ENCODE measurements around the gene RNF217. TPM values are rescaled to one million over a fixed set of nuclear protein-coding genes. Genes with fewer than 3 reads are reported as not detected.
"Not testable (repeated sequence)": the region's sequence is repeated elsewhere in the genome, so short reads cannot be mapped to it uniquely, and the experiment has no call there.

The RNF217 gene
- total and polyA plus RNA-seq, 7 donors = 2.3 to 22.5 (median 11.5) TPM

- TF ChIP-seq CTCF (IDR thresholded peaks at IDR 0.05) = no peak
- H3K4me1 ChIP-seq = no peaks in the 10 kb centered on the region
- intact Hi-C loops (cut with DNase I) = no loop called here
- no peaks in the 10 kb centered on the region for H3K9me3 ChIP-seq
- H3K36me3 ChIP-seq (ENCODE audit: insufficient read depth in 1 of 2, low read depth in 1 of 2) = no peaks in the 10 kb centered on the region
- WGBS, 3 donors = 78 to 82% (median 79%) methylated on average over 6 of the region's 6 CpGs
- ATAC-seq (no peak), DNase-seq (no peak)
- H3K4me3 ChIP-seq = no peak overlapping the region
- no peak overlapping the region for H3K27ac ChIP-seq
- no peaks in the 10 kb centered on the region for H3K27me3 ChIP-seq (ENCODE audit: insufficient read depth in 3 of 3, low read length in 2 of 3)
Observed at GRCh38 chr6:125124049-125124669, 161.9 kb downstream of the RNF217 start.

GRCh38 chr6:125125856-125126255 lies 163.6 kb downstream of the RNF217 start:
- H3K36me3 ChIP-seq (ENCODE audit: insufficient read depth in 1 of 2, low read depth in 1 of 2); H3K27me3 ChIP-seq (ENCODE audit: insufficient read depth in 3 of 3, low read length in 2 of 3); intact Hi-C loops (cut with DNase I); DNase-seq; ATAC-seq; H3K4me3 ChIP-seq; H3K4me1 ChIP-seq; H3K9me3 ChIP-seq; H3K27ac ChIP-seq: not testable (repeated sequence)
- WGBS, 3 donors = 96 to 98% (median 97%) methylated on average over 22 to 23 of the region's 23 CpGs

- no peak overlapping the region for H3K27ac ChIP-seq
- no peaks in the 10 kb centered on the region for H3K36me3 ChIP-seq (ENCODE audit: insufficient read depth in 1 of 2, low read depth in 1 of 2)
- no peak overlapping the region for H3K4me3 ChIP-seq
- H3K4me1 ChIP-seq = no peaks in the 10 kb centered on the region
- peak in 2 of 4 donors; percentile 54 to 60 for ATAC-seq
- no peaks in the 10 kb centered on the region for H3K9me3 ChIP-seq
- WGBS, 3 donors = 26 to 33% (median 32%) methylated on average over 4 of the region's 4 CpGs
- H3K27me3 ChIP-seq (ENCODE audit: insufficient read depth in 3 of 3, low read length in 2 of 3) = no peaks in the 10 kb centered on the region
- DNase-seq = no peak
- no peak for TF ChIP-seq CTCF (IDR thresholded peaks at IDR 0.05)
- intact Hi-C loops (cut with DNase I) = no loop called here
Observed at GRCh38 chr6:125129354-125129753, 167.1 kb downstream of the RNF217 start.

GRCh38 chr6:125132058-125132457 lies 169.8 kb downstream of the RNF217 start:
- Histone ChIP-seq H3K27ac (no peak overlapping the region), H3K4me3 (no peak overlapping the region), H3K4me1 (no peaks in the 10 kb centered on the region), H3K9me3 (no peaks in the 10 kb centered on the region), H3K36me3 (ENCODE audit: insufficient read depth in 1 of 2, low read depth in 1 of 2) (no peaks in the 10 kb centered on the region), H3K27me3 (ENCODE audit: insufficient read depth in 3 of 3, low read length in 2 of 3) (no peaks in the 10 kb centered on the region)
- ATAC-seq (no peak), DNase-seq (no peak)
- 54 to 69% (median 58%) methylated on average over 1 of the region's 1 CpG for WGBS, 3 donors
- intact Hi-C loops (cut with DNase I) = no loop called here
- no peak for TF ChIP-seq CTCF (IDR thresholded peaks at IDR 0.05)

GRCh38 chr6:125136378-125136777 lies 174.1 kb downstream of the RNF217 start:
- DNase-seq = no peak
- Histone ChIP-seq H3K27me3 (ENCODE audit: insufficient read depth in 3 of 3, low read length in 2 of 3) (no peaks in the 10 kb centered on the region), H3K4me1 (no peaks in the 10 kb centered on the region), H3K4me3 (no peak overlapping the region), H3K27ac (no peak overlapping the region), H3K36me3 (ENCODE audit: insufficient read depth in 1 of 2, low read depth in 1 of 2) (no peaks in the 10 kb centered on the region), H3K9me3 (no peaks in the 10 kb centered on the region)
- 89 to 92% (median 91%) methylated on average over 3 of the region's 3 CpGs for WGBS, 3 donors
- no peak for ATAC-seq
- TF ChIP-seq CTCF (IDR thresholded peaks at IDR 0.05) = no peak
- intact Hi-C loops (cut with DNase I) = no loop called here
